WTC11 (cell line): ENCODE data around the gene CXorf51B.

ENCODE experiments used
- CREB1 ChIP-seq: sonication (generic); formaldehyde crosslinking; IDR thresholded peaks from 2 replicates; pipeline ENCODE4 v1.8.0; 2023; ENCODE audit warnings: mild to moderate bottlenecking, missing genetic modification reagents
- GABPB1 ChIP-seq: sonication (generic); formaldehyde crosslinking; IDR thresholded peaks from 2 replicates; pipeline ENCODE4 v1.8.1; 2023; ENCODE audit warnings: mild to moderate bottlenecking, missing genetic modification reagents
- NR1H2 ChIP-seq: sonication (generic); formaldehyde crosslinking; IDR thresholded peaks from 2 replicates; pipeline ENCODE4 v1.9.0; 2021; ENCODE audit warnings: mild to moderate bottlenecking, moderate library complexity, missing genetic modification reagents
- SP1 ChIP-seq: sonication (generic); formaldehyde crosslinking; conservative IDR thresholded peaks from 2 replicates; pipeline ENCODE4 v1.8.1; 2022; ENCODE audit warnings: missing genetic modification reagents
- TEAD4 ChIP-seq: sonication (generic); formaldehyde crosslinking; IDR thresholded peaks from 2 replicates; pipeline ENCODE4 v1.8.0; 2022; ENCODE audit warnings: mild to moderate bottlenecking, missing genetic modification reagents
- ZNF263 ChIP-seq: sonication (generic); formaldehyde crosslinking; IDR thresholded peaks from 2 replicates; pipeline ENCODE4 v1.8.1; 2022; ENCODE audit warnings: low read depth, mild to moderate bottlenecking, moderate library complexity, missing genetic modification reagents
- TF ChIP-seq, protein P1 (sequence below): fragments of 200-600 bp; IDR thresholded peaks from 2 replicates; pipeline ENCODE4 v1.8.0; 2022; ENCODE audit warnings: antibody characterized with exemption
- TF ChIP-seq, protein P2 (sequence below): sonication (generic); formaldehyde crosslinking; IDR thresholded peaks from 2 replicates; pipeline ENCODE4 v1.8.0; 2022; ENCODE audit warnings: missing genetic modification reagents
- TF ChIP-seq, protein P3 (sequence below): fragments of 250-450 bp; sonication (Bioruptor Pico); IDR thresholded peaks from 2 replicates; pipeline ENCODE4 v2.1.2; 2022; ENCODE audit warnings: mild to moderate bottlenecking, moderate library complexity

DNA sequence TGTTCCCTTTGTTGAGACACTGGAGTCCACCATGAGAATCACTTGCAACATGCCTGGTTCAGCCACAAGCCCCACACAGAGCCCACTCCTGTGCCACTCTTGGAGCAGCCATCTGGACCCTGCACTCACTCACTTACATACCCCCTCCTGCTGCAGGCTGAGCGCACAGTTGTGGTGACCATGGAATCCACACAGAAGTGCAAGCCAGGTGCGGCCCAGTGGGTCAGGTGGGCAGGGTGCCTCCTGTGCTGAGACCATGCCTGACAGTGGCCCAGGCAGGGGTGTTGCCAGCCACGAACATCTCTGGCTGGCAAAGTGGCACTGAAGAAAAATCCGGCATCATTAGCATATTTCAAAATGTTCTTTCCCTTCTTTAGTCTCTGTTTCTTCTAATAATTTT, 22.4 kb downstream of the CXorf51B start:
- TF ChIP-seq ZNF263 (CRISPR knock-in tag) = no peak
- no peak for TF ChIP-seq GABPB1
- TF ChIP-seq NR1H2 (CRISPR knock-in tag) = no peak
- TF ChIP-seq SP1 = no peak
- TF ChIP-seq, protein P1, sequence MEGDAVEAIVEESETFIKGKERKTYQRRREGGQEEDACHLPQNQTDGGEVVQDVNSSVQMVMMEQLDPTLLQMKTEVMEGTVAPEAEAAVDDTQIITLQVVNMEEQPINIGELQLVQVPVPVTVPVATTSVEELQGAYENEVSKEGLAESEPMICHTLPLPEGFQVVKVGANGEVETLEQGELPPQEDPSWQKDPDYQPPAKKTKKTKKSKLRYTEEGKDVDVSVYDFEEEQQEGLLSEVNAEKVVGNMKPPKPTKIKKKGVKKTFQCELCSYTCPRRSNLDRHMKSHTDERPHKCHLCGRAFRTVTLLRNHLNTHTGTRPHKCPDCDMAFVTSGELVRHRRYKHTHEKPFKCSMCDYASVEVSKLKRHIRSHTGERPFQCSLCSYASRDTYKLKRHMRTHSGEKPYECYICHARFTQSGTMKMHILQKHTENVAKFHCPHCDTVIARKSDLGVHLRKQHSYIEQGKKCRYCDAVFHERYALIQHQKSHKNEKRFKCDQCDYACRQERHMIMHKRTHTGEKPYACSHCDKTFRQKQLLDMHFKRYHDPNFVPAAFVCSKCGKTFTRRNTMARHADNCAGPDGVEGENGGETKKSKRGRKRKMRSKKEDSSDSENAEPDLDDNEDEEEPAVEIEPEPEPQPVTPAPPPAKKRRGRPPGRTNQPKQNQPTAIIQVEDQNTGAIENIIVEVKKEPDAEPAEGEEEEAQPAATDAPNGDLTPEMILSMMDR = no peak
- TF ChIP-seq, protein P2, sequence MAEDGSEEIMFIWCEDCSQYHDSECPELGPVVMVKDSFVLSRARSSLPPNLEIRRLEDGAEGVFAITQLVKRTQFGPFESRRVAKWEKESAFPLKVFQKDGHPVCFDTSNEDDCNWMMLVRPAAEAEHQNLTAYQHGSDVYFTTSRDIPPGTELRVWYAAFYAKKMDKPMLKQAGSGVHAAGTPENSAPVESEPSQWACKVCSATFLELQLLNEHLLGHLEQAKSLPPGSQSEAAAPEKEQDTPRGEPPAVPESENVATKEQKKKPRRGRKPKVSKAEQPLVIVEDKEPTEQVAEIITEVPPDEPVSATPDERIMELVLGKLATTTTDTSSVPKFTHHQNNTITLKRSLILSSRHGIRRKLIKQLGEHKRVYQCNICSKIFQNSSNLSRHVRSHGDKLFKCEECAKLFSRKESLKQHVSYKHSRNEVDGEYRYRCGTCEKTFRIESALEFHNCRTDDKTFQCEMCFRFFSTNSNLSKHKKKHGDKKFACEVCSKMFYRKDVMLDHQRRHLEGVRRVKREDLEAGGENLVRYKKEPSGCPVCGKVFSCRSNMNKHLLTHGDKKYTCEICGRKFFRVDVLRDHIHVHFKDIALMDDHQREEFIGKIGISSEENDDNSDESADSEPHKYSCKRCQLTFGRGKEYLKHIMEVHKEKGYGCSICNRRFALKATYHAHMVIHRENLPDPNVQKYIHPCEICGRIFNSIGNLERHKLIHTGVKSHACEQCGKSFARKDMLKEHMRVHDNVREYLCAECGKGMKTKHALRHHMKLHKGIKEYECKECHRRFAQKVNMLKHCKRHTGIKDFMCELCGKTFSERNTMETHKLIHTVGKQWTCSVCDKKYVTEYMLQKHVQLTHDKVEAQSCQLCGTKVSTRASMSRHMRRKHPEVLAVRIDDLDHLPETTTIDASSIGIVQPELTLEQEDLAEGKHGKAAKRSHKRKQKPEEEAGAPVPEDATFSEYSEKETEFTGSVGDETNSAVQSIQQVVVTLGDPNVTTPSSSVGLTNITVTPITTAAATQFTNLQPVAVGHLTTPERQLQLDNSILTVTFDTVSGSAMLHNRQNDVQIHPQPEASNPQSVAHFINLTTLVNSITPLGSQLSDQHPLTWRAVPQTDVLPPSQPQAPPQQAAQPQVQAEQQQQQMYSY (CRISPR knock-in tag) = no peak
- no peak for TF ChIP-seq TEAD4 (CRISPR knock-in tag)
- TF ChIP-seq CREB1 = no peak
- TF ChIP-seq, protein P3, sequence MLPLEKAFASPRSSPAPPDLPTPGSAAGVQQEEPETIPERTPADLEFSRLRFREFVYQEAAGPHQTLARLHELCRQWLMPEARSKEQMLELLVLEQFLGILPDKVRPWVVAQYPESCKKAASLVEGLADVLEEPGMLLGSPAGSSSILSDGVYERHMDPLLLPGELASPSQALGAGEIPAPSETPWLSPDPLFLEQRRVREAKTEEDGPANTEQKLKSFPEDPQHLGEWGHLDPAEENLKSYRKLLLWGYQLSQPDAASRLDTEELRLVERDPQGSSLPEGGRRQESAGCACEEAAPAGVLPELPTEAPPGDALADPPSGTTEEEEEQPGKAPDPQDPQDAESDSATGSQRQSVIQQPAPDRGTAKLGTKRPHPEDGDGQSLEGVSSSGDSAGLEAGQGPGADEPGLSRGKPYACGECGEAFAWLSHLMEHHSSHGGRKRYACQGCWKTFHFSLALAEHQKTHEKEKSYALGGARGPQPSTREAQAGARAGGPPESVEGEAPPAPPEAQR = no peak
